ENCODE data around the gene KLHL6. TPM values are rescaled to one million over a fixed set of nuclear protein-coding genes. Genes with fewer than 3 reads are reported as not detected.
A peak's percentile ranks its signal among the peaks of the same experiment; 100 is the strongest.

The KLHL6 gene
- total and polyA plus RNA-seq, 8 donors = 0.19 to 4.6 (median 0.31) TPM

DNA sequence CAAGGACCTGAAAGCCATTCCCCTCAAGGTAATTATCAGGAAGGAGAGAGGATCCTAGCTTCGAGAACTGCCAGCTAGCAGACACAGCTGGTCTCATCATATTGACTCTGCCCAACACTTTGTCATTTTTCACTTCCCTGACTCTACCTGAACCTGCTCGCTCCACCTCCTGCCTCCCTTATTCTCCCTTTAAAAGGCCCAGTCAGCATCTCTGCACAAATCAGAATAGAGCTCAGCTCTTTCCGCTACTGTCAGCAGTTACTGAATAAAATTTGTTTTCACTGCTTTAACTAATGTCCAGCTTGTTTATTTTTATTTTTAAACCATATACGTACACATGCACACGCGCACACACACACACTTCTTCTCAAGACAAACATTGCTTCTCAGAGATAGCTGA is 69.9 kb downstream of the KLHL6 start:
- peak in 3 of 4 donors; percentile 24 to 65 (median 40) for ATAC-seq
- TF ChIP-seq, protein P1, sequence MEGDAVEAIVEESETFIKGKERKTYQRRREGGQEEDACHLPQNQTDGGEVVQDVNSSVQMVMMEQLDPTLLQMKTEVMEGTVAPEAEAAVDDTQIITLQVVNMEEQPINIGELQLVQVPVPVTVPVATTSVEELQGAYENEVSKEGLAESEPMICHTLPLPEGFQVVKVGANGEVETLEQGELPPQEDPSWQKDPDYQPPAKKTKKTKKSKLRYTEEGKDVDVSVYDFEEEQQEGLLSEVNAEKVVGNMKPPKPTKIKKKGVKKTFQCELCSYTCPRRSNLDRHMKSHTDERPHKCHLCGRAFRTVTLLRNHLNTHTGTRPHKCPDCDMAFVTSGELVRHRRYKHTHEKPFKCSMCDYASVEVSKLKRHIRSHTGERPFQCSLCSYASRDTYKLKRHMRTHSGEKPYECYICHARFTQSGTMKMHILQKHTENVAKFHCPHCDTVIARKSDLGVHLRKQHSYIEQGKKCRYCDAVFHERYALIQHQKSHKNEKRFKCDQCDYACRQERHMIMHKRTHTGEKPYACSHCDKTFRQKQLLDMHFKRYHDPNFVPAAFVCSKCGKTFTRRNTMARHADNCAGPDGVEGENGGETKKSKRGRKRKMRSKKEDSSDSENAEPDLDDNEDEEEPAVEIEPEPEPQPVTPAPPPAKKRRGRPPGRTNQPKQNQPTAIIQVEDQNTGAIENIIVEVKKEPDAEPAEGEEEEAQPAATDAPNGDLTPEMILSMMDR (IDR thresholded peaks at IDR 0.05) = no peak
- H3K4me3 ChIP-seq = no peak overlapping the region
- no peak for DNase-seq
- H3K27me3 ChIP-seq = no peaks in the 10 kb centered on the region
- no peaks in the 10 kb centered on the region for H3K4me1 ChIP-seq
- 88% methylated on average over 6 of the region's 6 CpGs for WGBS, 2 donors
- no peak for FAIRE-seq
- no peaks in the 10 kb centered on the region for H3K36me3 ChIP-seq
- H3K9me3 ChIP-seq = no peaks in the 10 kb centered on the region
- H3K27ac ChIP-seq = no peak overlapping the region
- intact Hi-C loops (cut with DNase I) = loop anchor here in 1 of 3 donors (10.0 kb wide), 1 partner anchor 279 kb away; no protein-coding TSS in a partner anchor

DNA sequence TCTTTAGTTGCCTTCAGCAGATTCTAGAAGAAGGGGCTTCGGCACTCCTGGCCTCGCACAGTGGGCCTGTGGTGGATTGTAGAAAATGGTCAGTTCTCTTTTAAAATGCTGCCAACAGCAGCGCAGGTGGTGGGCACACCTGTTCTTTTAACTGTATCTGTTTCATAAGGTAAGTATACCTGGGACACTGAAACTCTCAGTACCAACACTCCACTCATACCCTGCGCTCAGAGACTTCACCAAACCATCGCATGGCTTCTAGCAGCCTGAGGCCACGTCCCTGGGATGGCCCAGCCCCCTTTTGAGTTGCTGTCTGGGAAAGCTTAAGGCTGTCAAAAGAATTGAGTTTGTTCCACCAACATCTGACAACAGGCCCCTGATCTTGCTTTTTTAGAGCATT is 70.4 kb downstream of the KLHL6 start:
- intact Hi-C loops (cut with DNase I) = loop anchor here in 1 of 3 donors (10.0 kb wide), 1 partner anchor 280 kb away; no protein-coding TSS in a partner anchor
- Histone ChIP-seq H3K9me3 (no peaks in the 10 kb centered on the region), H3K27me3 (no peaks in the 10 kb centered on the region), H3K4me3 (no peak overlapping the region), H3K4me1 (no peaks in the 10 kb centered on the region), H3K36me3 (no peaks in the 10 kb centered on the region), H3K27ac (no peak overlapping the region)
- DNase-seq (no peak), FAIRE-seq (no peak), ATAC-seq (no peak)
- TF ChIP-seq, protein P1 (IDR thresholded peaks at IDR 0.05) = no peak
- WGBS, 2 donors = 92 to 94% methylated on average over 6 of the region's 6 CpGs

DNA sequence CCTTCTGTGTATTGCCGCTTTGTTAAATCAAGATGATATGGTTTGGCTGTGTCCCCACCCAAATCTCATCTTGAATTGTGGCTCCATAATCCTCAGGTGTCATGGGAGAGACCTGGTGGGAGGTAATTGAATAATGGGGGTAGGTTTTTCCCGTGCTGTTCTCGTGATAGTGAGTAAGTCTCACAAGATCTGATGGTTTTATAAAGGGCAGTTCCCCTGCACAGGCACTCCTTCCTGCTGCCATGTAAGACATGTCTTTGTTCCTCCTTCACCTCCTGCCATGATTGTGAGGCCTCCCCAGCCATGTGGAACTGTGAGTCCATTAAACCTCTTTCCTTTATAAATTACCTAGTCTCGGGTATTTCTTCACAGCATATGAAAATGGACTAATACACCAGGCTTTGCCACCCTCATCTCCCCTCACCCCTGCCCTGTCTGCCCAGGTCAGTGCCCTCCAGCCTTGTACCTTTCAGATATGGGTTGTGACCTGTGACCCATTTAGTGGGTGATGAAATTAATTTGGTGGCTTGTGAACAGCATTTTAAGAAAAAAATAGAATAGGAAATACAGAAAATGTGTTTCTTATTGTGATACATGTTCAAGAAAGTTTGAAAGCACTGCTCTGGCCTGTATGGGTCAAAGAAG is 71.0 kb downstream of the KLHL6 start:
- intact Hi-C loops (cut with DNase I) = loop anchor here in 1 of 3 donors (10.0 kb wide), 1 partner anchor 280 kb away; no protein-coding TSS in a partner anchor
- 88 to 96% methylated on average over 4 of the region's 4 CpGs for WGBS, 2 donors
- no peak for DNase-seq
- Histone ChIP-seq H3K9me3 (no peaks in the 10 kb centered on the region), H3K4me3 (no peak overlapping the region), H3K27me3 (no peaks in the 10 kb centered on the region), H3K36me3 (no peaks in the 10 kb centered on the region), H3K27ac (no peak overlapping the region), H3K4me1 (no peaks in the 10 kb centered on the region)
- TF ChIP-seq, protein P1 (IDR thresholded peaks at IDR 0.05) = no peak
- ATAC-seq = no peak
- FAIRE-seq = no peak

DNA sequence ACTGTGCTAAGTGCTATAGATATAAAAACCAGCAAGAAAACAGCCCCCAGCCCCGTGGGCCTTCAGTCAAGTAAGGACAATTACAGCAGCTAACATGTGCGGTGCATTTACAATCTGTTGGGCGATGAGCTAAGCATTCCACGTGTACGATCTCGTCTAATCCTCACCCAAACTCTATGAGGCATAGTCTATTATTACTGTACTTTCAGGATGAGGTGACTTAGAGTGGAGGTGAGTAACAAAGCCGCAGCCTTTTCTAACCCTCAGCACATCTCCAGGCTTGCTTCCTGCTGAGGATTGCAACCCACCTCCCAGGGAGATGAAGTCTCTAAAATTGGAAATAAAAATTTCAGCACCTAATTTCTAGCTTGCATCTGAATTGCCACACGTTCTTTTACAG is 73.9 kb downstream of the KLHL6 start:
- intact Hi-C loops (cut with DNase I) = loop anchor here in 1 of 3 donors (10.0 kb wide), 1 partner anchor 283 kb away; no protein-coding TSS in a partner anchor
- FAIRE-seq = no peak

More for the DNA sequence above, 73.9 kb downstream of the KLHL6 start:
- Histone ChIP-seq H3K36me3 (no peaks in the 10 kb centered on the region), H3K4me1 (no peaks in the 10 kb centered on the region), H3K27me3 (no peaks in the 10 kb centered on the region), H3K27ac (no peak overlapping the region), H3K4me3 (no peak overlapping the region), H3K9me3 (no peaks in the 10 kb centered on the region)
- TF ChIP-seq, protein P1 (IDR thresholded peaks at IDR 0.05) = no peak
- DNase-seq = no peak
- ATAC-seq = no peak
- WGBS, 2 donors = 59 to 71% methylated on average over 8 of the region's 8 CpGs

Measured in pancreas (tissue), 10 donors.